NCI-H2171 (cell line): ENCODE data around the gene APOL4.
"Not testable (repeated sequence)": the region's sequence is repeated elsewhere in the genome, so short reads cannot be mapped to it uniquely, and the experiment has no call there.

Experiments
- DNase-seq: peaks from one replicate; lab custom pipeline; 2025; lab: John Stamatoyannopoulos, UW

Gene APOL4

GRCh38 chr22:36231051-36231450, 29.4 kb upstream of the APOL4 start:
- not testable (repeated sequence) for DNase-seq

GRCh38 chr22:36229649-36230048, 28.0 kb upstream of the APOL4 start:
- not testable (repeated sequence) for DNase-seq

DNA sequence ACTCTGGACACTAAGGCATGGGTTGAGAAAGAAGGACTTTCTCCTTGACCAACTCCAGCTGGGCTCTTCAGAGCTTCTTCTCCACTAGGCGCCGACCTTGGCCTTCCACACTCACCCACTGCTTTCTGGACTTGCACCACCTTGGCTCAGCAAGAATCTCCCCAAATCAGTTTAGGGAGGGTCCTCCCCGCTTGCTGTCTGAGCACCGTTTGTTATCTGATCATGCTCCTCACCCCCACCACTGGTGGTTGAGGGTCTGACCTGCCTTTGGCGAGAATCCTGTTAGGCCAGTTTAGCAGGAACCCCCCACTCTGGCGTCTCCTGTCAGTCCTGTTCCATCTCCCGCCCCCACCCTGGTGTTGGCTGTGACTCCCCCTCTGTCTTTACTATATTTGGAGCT, 27.3 kb upstream of the APOL4 start:
- DNase-seq, result no peak

- not testable (repeated sequence) for DNase-seq
These were observed 26.8 kb upstream of the APOL4 start for GRCh38 chr22:36228369-36228768.

DNA sequence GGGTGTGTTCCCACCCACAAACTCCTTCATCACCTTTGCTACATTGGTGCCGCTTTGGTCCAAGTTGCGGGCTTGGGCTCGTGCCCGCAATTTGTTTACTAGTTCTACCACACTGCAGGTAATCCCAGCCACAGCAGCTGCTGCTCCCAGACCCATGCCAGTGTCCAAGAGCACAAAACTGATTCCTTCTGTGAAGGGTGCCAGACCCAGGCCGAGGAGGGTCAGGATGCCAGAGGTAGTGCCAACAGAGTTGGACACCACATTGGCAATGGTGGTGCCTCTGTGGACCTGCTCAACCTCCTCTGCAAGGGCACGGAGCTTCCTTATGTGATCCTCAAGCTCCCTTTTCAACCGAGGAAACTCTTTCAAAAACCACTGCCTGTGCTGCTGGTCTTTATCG, 26.2 kb upstream of the APOL4 start:
- no peak for DNase-seq

- DNase-seq, result no peak
These were observed 25.8 kb upstream of the APOL4 start for GRCh38 chr22:36227396-36227795.

DNA sequence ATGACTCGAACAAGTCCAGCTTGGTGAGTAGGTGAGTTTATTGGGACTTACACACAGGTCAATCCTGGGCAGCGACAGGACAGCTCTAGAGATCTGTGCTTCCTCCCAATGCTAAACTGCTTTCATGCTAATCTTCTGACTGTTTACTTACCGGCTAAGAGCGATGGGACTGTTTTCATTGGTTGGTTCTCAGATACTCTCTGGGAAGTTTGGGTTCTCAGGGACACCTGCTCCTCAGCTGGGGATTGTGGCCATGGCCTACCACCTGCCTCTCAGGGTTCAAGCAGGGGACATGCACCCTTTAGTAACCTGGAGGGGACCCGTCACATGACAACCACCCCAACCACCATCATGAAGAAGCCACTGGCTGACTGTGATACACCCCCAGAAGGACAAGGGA, 24.6 kb upstream of the APOL4 start:
- no peak for DNase-seq

DNA sequence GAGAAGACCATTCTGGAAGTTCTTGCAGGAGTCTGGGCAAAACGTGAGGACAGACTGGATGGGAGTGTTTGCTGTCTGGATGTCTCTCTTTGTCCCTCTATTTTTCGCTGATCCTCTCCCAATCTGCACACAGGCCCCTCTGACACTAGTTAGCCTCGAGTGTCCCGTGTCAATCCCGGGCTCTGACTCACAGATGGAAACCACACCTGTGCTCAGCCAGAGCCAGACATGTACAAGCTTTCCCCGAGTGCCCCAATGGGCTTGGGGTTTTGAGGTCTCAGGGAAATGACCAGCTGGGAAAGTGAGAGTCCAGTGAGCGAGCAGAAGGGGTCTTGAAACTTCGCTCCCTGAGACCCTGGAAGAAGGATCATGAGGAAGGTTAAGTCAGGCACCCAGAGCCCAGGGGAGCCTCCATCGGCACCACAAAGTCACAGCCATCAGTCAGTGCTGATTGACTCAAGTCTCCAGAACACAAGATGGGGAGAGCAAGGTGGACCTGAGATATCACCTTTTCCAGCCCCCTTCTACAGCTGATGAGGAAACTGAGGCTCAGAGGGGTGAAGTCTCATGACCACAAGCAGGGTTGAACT, 23.8 kb upstream of the APOL4 start:
- DNase-seq, result no peak

DNA sequence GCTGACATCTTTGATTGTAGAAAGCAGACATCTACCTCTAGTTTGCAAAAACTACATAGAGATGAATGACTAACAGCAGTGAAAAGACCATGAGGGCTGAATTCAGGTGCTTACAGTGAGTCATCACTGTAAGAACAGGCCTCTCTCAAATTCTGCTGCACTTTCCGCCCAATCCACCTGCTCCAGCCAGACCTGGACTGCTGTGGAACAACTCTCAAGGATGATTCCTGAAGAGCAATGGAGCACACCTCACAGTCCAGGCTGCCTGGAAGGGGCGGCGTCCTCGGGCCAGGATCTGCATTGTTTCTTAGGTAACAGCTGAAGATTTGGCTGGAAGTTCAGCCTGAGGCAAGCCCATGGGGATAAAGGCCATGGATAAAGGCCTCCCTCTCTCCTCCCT, 22.6 kb upstream of the APOL4 start:
- no peak for DNase-seq

DNA sequence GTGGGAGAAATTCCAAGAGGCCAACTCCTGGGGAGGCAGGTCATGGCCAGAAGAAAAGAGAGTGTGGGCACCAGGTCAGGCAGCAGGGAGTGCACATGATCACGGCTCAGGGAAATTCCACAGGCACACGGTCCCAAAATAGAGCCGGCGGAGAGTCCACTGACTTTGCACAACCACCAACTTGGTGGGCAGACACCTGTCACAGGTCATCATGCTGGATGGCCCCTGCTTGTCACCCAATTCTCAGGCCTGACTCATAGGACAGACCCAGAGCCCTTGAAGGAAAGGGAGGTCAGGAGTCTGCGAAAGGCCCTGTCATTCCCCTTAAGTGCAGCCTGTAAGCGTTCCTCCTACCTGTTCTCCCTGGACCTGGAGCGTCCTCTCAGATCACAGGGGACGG, 21.9 kb upstream of the APOL4 start:
- no peak for DNase-seq

GRCh38 chr22:36222887-36223450, 21.4 kb upstream of the APOL4 start:
- no peak for DNase-seq

DNA sequence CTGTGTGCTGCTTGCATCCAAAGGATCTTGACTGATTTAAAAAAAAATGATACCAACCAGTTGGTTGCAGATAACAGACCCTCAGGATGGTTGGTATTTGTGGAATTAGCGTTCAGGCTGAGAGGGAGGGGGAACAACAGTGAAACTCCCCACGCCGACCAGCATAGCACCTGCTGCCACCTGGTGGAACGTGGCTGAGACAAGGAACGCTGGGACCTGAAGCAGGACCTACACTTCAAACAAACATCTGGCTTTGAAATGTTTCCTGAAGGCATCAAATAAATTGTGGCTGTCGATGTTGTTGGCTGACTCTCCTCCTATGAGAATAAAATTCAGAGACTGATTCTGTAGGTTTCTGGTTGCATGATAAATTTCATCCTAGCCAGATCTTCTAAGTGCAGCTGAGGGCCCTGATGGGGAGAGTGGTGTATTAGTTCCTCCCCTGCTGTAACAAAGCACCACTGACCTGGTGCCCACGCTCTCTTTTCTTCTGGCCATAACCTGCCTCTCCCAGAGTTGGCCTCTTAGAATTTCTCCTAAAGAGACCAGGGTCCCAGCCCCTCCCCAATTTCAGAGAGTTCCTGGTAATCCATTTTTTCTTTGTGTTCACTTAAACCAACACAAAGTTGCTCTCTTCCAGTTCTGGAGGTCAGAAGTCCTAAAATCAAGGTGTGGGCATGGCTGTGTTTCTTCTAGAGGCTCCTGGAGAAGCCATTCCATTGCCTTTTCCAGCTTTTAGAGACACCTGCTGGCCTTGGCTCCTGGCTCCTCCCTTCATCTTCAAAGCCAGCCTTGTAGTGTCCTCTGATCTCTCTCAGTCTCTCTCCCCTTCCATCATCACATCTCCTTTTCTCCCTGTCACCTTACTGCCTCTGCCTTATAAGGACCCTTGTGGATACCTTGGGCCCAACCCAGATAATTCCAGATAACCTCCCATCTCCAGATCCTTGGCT, 20.5 kb upstream of the APOL4 start:
- no peak for DNase-seq

DNA sequence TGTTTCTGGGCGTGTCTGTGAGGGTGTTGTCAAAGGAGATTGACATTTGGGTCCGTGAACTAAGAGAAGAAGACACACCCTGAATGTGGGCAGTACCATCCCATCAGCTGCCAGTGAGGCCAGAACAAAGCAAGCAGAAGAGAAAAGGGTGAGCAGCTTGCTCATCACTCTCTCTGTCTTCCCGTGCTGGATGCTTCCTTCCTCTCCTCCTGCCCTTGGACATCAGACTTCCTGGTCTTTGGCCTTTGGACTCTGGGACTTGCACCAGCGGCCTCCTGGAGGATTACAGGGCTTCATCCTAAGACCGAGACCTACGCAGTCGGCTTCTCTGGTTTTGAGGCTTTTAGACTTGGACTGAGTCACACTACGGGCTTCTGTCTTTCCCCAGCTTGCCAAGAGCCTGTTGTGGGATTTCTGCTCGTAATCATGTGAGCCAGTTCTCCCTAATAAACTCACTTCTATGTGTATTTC, 18.9 kb upstream of the APOL4 start:
- DNase-seq, result no peak

GRCh38 chr22:36218648-36219193, 17.1 kb upstream of the APOL4 start:
- no peak for DNase-seq

- peak; percentile 75 for DNase-seq
These were observed 14.4 kb upstream of the APOL4 start for GRCh38 chr22:36215981-36216380.

- DNase-seq, result no peak
These were observed 12.0 kb upstream of the APOL4 start for GRCh38 chr22:36213586-36213985.

GRCh38 chr22:36212901-36213300, 11.3 kb upstream of the APOL4 start:
- no peak for DNase-seq

DNA sequence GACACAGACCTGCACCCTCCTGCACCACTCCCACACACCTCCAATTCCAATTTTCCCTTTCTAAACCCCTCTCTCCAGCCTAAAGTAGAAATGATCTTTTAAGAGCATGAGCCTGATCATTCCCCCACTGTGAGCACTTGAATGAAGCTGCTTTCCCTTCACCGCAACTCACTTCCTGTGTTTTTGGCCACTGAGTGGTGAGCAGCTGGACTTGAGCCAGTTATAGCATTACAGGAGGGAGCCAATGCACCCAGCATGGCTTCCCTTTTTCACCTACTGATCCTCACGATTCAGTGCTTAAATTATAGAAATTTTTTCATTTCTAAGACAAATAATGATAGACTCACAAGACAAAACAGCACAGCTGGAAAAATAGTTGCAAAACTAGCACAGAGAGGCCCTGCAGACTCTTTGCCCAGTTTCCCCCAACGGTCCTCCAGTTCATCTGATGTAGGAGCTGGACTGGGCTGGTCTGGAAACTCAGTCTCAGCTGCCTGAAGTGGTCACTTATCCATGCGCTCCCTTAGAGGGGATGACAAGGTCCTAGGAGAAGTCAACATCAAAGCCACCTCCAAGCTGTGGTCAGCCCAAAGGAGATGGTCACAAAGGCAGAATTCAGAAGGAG, 9.7 kb upstream of the APOL4 start:
- DNase-seq, result no peak

DNA sequence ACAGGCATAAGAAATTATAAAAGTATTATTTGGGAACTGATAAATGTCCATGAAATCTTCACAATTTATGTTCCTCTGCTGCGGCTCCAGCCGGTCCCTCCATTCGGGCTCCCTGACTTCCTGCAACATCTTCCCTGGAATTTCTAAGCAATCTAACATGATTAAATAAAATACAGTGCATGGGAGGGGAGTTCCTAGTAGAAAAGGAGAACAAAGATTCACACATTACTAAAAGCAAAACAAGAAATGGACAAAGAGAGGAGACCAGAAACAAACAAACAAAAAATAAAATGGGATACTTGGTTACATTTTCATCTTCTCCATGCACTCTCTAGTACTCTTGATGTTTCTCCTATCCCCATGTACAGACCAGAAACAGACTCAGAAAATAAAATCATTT, 8.6 kb upstream of the APOL4 start:
- no peak for DNase-seq

DNA sequence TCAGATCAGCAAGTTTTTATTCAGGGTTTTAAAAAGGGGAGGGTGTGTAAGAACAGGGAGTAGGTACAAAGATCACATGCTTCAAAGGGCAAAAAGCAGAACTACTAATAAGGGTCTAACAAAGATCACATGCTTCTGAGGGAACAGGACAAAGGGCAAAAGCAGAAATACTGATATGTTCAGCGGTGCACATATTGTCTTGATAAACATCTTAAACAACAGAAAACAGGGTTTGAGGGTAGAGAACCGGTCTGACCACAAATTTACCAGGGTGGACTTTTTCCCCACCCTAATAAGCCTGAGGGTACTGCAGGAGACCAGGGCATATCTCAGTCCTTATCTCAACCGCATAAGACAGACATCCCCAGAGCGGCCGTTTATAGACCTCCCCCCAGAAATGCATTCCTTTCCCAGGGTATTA, 7.9 kb upstream of the APOL4 start:
- not testable (repeated sequence) for DNase-seq

DNA sequence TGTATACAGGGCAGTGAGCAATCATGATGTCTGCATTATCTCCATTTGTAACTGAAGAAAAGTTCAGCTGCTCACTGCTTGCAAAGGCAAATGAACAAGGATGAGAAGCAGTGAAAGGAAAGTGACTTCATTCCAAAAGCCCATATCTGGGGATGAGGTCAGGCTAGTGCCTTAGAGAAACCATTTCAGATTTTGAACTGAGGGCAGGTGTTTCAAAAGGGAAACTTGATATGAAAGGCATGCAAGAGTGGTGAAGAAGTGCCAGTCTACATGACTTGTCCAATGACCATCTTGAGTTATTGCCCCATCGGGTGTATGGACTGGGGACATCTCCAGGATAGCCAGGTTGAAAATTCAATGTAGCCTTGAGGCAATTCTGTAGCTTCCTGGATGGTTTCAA, 7.3 kb upstream of the APOL4 start:
- DNase-seq, result no peak

- DNase-seq, result no peak
These were observed 6.7 kb upstream of the APOL4 start for GRCh38 chr22:36208162-36208765.
